Inferior parietal cortex (tissue), 1 donor: ENCODE data around the gene FGF21.
"Not testable (repeated sequence)": the region's sequence is repeated elsewhere in the genome, so short reads cannot be mapped to it uniquely, and the experiment has no call there.

Source experiments
- DNase-seq: peaks from one replicate; pipeline ENCODE4 v3.0.0-alpha.2; 2016; ENCODE audit errors: extremely low spot score

Gene FGF21, protein sequence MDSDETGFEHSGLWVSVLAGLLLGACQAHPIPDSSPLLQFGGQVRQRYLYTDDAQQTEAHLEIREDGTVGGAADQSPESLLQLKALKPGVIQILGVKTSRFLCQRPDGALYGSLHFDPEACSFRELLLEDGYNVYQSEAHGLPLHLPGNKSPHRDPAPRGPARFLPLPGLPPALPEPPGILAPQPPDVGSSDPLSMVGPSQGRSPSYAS

GRCh38 chr19:48755084-48755641 is at the start of gene FGF21:
TSS of gene FGF21 (plus strand) at chr19:48755524. CDS start at chr19:48756237, 713 bp downstream.
- no peak for DNase-seq

DNA sequence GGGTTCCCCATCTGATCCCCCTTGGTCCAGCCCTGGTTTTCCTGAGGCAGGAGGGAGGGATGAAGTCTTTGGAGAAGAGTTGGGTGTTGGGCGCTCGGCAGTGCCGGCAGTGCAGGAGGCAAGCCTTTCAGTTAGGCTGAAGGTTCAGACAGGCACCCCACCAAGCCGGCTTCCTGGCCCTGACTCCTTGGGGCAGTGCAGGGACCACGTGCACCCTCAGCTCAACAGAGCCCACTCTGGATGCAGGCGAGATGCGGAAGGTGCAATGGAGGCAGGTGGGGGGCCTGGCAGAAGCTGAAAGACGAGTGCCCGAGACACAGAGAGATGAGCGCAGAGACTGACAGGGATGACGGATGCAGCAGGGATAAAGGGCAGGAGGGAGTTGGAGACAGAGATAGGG is 46.9 kb upstream of the FGF21 start:
- DNase-seq = no peak

DNA sequence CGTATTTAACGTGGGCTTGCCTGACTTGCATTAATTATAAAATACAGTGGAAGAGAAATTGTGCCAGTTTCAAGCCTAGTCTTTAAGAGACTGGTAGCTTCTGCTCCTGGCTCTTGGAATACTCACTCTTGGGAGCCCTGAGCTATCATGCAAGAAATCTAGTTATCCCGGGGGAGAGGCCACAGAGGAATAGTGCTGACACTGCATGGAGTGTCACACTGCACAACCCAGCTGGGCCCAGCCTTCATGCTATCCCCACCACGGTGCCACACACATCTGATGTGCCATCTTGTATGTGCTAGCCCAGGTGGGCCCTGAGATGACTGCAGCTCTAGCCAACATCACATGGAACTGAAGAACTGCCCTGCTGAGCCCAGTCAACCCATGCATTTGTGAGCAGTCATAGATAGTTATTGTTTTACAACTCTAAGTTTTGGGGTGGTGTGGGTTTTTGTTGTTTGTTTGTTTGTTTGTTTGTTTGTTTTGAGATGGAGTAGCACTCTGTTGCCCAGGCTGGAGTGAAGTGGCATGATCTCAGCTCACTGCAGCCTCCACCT is 44.1 kb upstream of the FGF21 start:
- DNase-seq = no peak

GRCh38 chr19:48713041-48713863 is 42.1 kb upstream of the FGF21 start:
- DNase-seq = no peak

- peak; percentile 97 for DNase-seq
These were observed 41.2 kb upstream of the FGF21 start for GRCh38 chr19:48713864-48714755.

DNA sequence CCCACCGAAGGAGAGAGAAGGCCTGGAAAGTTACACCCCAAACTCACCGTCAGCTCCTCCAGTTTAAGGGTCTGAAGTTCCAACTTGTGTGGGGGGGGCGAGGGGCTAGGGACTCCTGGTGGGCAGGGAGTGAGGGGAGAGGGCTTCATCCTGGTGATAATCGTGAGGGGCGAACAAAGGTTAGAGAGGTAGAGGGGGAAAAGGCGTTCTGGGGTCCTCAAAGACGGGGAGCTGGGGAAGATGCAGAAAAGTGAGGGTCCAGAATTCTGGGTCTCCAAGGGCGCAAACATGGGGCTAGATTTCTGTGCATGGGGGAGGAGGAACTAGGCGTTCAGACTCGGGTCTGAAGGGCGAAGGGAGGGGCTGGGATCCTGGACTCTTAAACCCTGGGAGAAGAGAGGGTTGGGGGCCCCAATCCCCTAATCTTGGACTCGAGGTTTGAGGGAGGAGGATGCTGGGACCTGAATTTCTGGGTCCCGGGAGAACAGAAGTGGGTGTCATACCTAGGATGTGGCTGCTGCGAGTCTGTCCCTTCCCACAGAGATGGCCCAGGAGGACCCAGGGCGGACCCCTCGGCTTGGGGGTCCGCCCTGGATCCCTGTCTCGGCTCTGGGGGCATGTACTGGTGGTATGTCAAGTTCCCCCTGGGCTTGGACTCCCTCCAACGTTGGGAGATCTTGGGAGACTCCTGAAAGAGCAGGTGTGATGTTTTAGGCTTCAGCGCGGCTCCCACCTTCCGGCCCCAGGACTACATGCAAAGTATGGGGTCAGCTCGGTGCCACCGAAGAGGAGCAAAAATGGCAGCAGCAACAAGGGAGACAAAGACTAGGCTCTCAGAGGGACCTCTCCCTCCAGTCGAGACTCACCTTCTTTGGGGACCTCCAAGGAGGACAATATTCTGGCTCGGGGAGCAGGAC is 40.3 kb upstream of the FGF21 start:
- no peak for DNase-seq

- no peak for DNase-seq
These were observed 39.6 kb upstream of the FGF21 start for GRCh38 chr19:48715681-48716171.

GRCh38 chr19:48716562-48717291 is 38.6 kb upstream of the FGF21 start:
- peak; percentile 37 for DNase-seq

- DNase-seq = not testable (repeated sequence)
These were observed 37.2 kb upstream of the FGF21 start for GRCh38 chr19:48718106-48718505.

- no peak for DNase-seq
These were observed 36.6 kb upstream of the FGF21 start for GRCh38 chr19:48718711-48719231.

GRCh38 chr19:48719263-48720171 is 35.8 kb upstream of the FGF21 start, which contains the start of gene MAMSTR:
TSS of gene MAMSTR (minus strand) at chr19:48719725. CDS start at chr19:48719031, 694 bp downstream.
- no peak for DNase-seq

- no peak for DNase-seq
These were observed 35.1 kb upstream of the FGF21 start for GRCh38 chr19:48720251-48720612.

DNA sequence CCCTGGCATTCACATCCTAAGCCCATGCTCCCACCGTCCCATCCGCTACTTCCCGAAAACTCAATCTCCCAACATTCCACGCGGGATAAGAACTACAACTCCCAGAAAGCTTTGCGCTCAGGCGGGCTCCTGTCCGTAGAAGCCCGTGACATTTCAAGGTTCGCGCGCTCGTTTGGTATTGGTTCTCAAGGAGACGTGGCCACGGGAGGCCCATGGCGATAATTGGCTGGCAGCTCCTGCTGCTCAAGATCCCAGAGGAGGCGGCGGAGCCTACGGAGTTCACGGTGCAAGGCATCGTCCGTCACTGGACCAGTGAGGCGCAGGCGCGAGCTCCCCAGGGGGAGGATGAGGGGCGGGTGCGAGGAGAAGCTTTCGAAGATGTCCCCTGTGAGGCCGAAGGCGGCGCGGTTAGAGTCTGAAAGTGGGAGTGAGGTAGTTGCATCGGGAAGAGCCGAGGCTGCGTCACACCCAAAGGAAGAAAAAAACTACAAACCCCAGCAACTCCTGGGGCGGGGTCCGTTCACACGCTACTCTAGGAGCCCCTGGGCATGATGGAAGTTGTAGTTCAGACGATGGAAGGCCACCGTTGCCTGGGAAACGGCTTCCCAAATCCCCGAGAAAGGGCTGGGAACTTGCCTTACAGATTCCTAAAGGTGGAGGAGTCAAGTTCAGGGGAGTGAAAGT is 34.6 kb upstream of the FGF21 start:
- DNase-seq = peak; percentile 99

GRCh38 chr19:48722196-48722708 is 33.1 kb upstream of the FGF21 start:
- no peak for DNase-seq

GRCh38 chr19:48724796-48725753 is 30.2 kb upstream of the FGF21 start:
- DNase-seq = peak; percentile 63

DNA sequence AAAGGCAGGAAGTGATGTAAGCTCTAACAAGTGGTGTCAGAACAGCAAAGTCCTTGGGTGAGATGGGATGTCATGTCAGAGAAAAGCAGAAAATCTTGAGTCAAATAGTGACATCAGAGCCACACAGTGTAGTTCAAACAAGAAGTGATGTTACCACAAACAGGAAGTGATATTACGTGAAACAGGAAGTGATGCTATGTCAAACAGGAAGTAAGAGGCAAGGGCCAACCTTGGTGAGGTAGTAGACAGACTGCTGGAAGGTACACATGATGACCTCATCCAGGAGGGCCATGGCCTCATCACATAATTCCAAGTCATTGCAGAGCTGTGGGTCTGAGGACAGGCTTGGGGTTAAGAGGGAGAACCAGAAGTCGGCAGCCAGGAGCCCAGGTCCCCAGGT is 28.8 kb upstream of the FGF21 start:
- DNase-seq = no peak
